PC-3 (cell line): Measurements from ENCODE around the gene TNPO2. TPM values are rescaled to one million over a fixed set of nuclear protein-coding genes. Genes with fewer than 3 reads are reported as not detected.

Source experiments
- ATAC-seq: fragments of 200-7000 bp; cut with Tn5 transposase; 2 replicates; pipeline ENCODE4 v1.9.1; 2020; ENCODE audit warnings: mild to moderate bottlenecking, moderate library complexity
- BruUV-seq: library from RNA; stranded (reverse); fragments of 400-500 nt; replicated peaks from 2 replicates; lab custom pipeline; 2021; lab: Mats Ljungman, UMichigan
- CTCF ChIA-PET: fragments of 300-600 bp; sonication (Branson Sonifier 250); formaldehyde crosslinking; loops from one replicate; lab custom pipeline; 2022; ENCODE audit warnings: antibody characterized with exemption; lab: Charles Lee
- POLR2A ChIA-PET: fragments of 300-600 bp; sonication (Branson Sonifier 250); formaldehyde crosslinking; loops from one replicate; lab custom pipeline; 2022; ENCODE audit warnings: antibody characterized with exemption; ENCODE audit not compliant: unreplicated experiment; lab: Charles Lee
- DNase-seq: peaks from one replicate; pipeline ENCODE4 v3.0.0-alpha.2; 2015
- H2AFZ ChIP-seq: fragments of 300-600 bp; sonication (generic); 2 replicates; pipeline ENCODE4 v1.6.0; 2016; ENCODE audit warnings: antibody characterized with exemption, low read length
- H3F3A ChIP-seq: fragments of 300-600 bp; sonication (generic); one replicate; pipeline ENCODE4 v1.6.0; 2017; ENCODE audit warnings: antibody characterized with exemption, low read length, control low read depth, mild to moderate bottlenecking; ENCODE audit not compliant: unreplicated experiment
- H3K27ac ChIP-seq: fragments of 300-600 bp; sonication (generic); 2 replicates; pipeline ENCODE4 v1.5.1; 2016; ENCODE audit warnings: mild to moderate bottlenecking, low read length
- H3K27me3 ChIP-seq: fragments of 300-600 bp; sonication (generic); 2 replicates; pipeline ENCODE4 v1.6.1; 2016; ENCODE audit warnings: low read length, mixed read lengths
- H3K36me3 ChIP-seq: fragments of 300-600 bp; sonication (generic); 2 replicates; pipeline ENCODE4 v1.6.1; 2016; ENCODE audit warnings: low read depth, mixed run types, low read length, mixed read lengths
- H3K4me1 ChIP-seq: fragments of 300-600 bp; sonication (generic); 2 replicates; pipeline ENCODE4 v1.5.1; 2016; ENCODE audit warnings: low read length; ENCODE audit not compliant: insufficient read depth
- H3K4me2 ChIP-seq: fragments of 300-600 bp; sonication (generic); 2 replicates; pipeline ENCODE4 v1.6.0; 2016; ENCODE audit warnings: low read length
- H3K4me3 ChIP-seq: fragments of 300-600 bp; sonication (generic); 2 replicates; pipeline ENCODE4 v1.5.1; 2016; ENCODE audit warnings: mild to moderate bottlenecking, low read length, mixed read lengths
- H3K79me2 ChIP-seq: fragments of 300-600 bp; sonication (generic); 2 replicates; pipeline ENCODE4 v1.6.1; 2017; ENCODE audit warnings: low read length, mixed read lengths
- H3K9ac ChIP-seq: fragments of 300-600 bp; sonication (generic); 2 replicates; pipeline ENCODE4 v1.6.0; 2016; ENCODE audit warnings: mild to moderate bottlenecking, low read length
- H3K9me2 ChIP-seq: fragments of 300-600 bp; sonication (generic); replicated peaks from 2 replicates; pipeline ENCODE4 v1.6.1; 2016; ENCODE audit warnings: mixed run types, low read length, mixed read lengths
- H3K9me3 ChIP-seq: fragments of 300-600 bp; sonication (generic); 2 replicates; pipeline ENCODE4 v1.6.1; 2016; ENCODE audit warnings: low read length, mixed read lengths
- H4K20me1 ChIP-seq: fragments of 300-600 bp; sonication (generic); 2 replicates; pipeline ENCODE4 v1.6.1; 2016; ENCODE audit warnings: low read length, mixed read lengths
- EZH2 ChIP-seq: fragments of 300-600 bp; sonication (generic); IDR thresholded peaks from one replicate; pipeline ENCODE4 v1.6.1; 2017; ENCODE audit warnings: antibody characterized with exemption, mild to moderate bottlenecking, low read length; ENCODE audit not compliant: unreplicated experiment
- EZH2phosphoT487 ChIP-seq: fragments of 300-600 bp; sonication (generic); IDR thresholded peaks from 2 replicates; pipeline ENCODE4 v1.6.1; 2018; ENCODE audit warnings: mild to moderate bottlenecking, antibody characterized with exemption, low read length, borderline replicate concordance
- intact Hi-C: fragments of 100-400 bp; cut with micrococcal nuclease; formaldehyde crosslinking; loops from 2 replicates; pipeline ENCODE4 v1.9.0; 2023
- total RNA-seq: library from RNA; depleted of rRNA; stranded (reverse); fragments of >200 nt; gene quantifications from 2 replicates; pipeline ENCODE4 v1.2.3, GENCODE V29; 2014
- TF ChIP-seq, protein P1 (sequence below): fragments of 300-600 bp; sonication (generic); conservative IDR thresholded peaks from 2 replicates; pipeline ENCODE4 v1.5.1; 2017; ENCODE audit warnings: antibody characterized with exemption, low read depth, mild to moderate bottlenecking, low read length

The TNPO2 gene
- total RNA-seq, 1 experiment from 2014 or later: 50.6 TPM

DNA sequence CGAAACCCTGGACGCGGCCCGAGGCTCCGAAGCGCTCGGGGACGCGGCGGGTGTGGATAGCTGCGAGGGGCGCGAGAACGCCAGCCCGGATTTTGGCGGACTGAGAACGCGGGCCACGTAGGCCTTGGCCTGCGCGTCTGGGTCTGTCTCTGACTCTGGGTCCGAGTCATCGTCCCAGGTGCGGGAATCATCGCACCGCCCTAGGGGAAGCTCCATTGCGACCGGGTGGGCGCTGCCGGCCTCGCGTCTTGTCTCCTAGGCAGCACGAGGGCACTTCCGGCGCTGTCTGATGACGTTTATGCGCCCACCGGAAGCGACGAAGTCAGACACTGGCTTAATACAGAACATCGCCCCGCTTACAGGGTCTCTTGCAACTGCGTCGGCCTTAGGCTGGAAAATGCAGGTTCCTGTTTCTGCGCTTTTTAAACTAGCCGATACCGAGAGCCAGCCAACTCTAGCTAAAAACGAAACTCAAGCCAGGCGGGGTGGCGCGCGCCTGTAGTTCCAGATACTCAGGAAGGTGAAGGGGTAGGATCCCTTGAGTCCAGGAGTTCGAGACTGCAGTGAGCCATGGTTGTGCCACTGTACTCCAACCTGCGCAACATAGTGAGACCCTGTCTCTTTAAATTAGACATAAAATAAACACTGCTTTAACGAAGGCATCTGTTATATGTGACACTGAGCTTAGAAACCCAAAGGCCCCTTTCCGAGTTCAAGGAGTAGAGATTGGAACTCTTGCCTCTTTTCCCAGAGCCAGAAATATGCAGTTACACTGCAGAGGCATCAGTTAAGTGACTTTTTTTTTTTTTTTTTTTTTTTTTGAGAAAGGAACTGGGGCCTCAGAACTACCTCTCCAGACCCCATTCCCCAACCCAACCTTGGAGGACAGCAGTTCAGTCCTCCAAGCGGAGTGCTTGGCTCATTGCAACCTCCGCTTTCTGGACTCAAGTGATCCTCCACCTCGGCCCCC lies 27.1 kb downstream of the TNPO2 start, which contains the start of gene FBXW9:
FBXW9 (minus strand) TSS at position 266 of the 970 bp plus-strand sequence; CDS start at position 216, 50 bp downstream.
- BruUV-seq: TSS peak; percentile 99
- Histone ChIP-seq H3K36me3 (peaks cover 22% of the 10 kb centered on the region), H3K4me2 (peak within 1 kb of the TSS; percentile 96), H3K9me2 (no peaks in the 10 kb centered on the region), H3K27ac (peak within 1 kb of the TSS; percentile 42), H3F3A (no peaks in the 10 kb centered on the region), H3K4me3 (peak within 1 kb of the TSS; percentile 83), H3K79me2 (peaks cover 14% of the 10 kb centered on the region), H3K9me3 (no peaks in the 10 kb centered on the region), H4K20me1 (no peaks in the 10 kb centered on the region), H3K9ac (peak within 1 kb of the TSS; percentile 82), H3K27me3 (no peaks in the 10 kb centered on the region), H2AFZ (peak within 1 kb of the TSS; percentile 87), H3K4me1 (peaks cover 15% of the 10 kb centered on the region)
- intact Hi-C loops: no loop called here
- DNase-seq (peak; percentile 98), ATAC-seq (peak; percentile 85)
- CTCF ChIA-PET: no interaction called here
- POLR2A ChIA-PET: no interaction called here
- TF ChIP-seq EZH2phosphoT487 (no peak), EZH2 (no peak)
- TF ChIP-seq, protein P1, sequence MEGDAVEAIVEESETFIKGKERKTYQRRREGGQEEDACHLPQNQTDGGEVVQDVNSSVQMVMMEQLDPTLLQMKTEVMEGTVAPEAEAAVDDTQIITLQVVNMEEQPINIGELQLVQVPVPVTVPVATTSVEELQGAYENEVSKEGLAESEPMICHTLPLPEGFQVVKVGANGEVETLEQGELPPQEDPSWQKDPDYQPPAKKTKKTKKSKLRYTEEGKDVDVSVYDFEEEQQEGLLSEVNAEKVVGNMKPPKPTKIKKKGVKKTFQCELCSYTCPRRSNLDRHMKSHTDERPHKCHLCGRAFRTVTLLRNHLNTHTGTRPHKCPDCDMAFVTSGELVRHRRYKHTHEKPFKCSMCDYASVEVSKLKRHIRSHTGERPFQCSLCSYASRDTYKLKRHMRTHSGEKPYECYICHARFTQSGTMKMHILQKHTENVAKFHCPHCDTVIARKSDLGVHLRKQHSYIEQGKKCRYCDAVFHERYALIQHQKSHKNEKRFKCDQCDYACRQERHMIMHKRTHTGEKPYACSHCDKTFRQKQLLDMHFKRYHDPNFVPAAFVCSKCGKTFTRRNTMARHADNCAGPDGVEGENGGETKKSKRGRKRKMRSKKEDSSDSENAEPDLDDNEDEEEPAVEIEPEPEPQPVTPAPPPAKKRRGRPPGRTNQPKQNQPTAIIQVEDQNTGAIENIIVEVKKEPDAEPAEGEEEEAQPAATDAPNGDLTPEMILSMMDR: no peak

DNA sequence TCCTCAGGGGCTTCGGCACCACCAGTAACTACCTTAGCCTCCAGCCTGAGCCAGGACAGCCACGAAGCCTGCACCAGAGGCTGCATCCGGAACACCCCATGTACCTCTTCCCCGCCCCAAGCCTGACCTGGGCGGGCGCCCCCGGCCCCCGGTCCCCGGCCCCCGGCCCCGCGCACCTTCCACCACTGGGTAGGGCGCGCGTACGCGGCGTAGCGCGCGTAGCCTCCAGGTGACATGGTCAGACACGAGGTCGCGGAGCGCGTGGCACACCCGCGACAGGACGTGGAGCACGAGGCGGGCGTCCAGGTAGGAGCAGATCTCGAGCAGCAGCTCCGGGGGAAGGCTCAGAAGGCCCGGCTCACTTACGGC lies 27.8 kb downstream of the TNPO2 start:
- ATAC-seq (peak; percentile 3), DNase-seq (no peak)
- TF ChIP-seq, protein P1: no peak
- TF ChIP-seq EZH2phosphoT487 (no peak), EZH2 (no peak)
- Histone ChIP-seq H3K4me3 (peak overlapping the region; percentile 83), H3K27me3 (no peaks in the 10 kb centered on the region), H3F3A (no peaks in the 10 kb centered on the region), H3K9ac (peak overlapping the region; percentile 82), H2AFZ (peak overlapping the region; percentile 87), H3K79me2 (peaks cover 14% of the 10 kb centered on the region), H3K4me2 (peak overlapping the region; percentile 96), H3K9me3 (no peaks in the 10 kb centered on the region), H3K9me2 (no peaks in the 10 kb centered on the region), H3K36me3 (peaks cover 16% of the 10 kb centered on the region), H3K4me1 (peaks cover 15% of the 10 kb centered on the region), H3K27ac (peak overlapping the region; percentile 42; the same call in 1 of the 2 replicates), H4K20me1 (no peaks in the 10 kb centered on the region)
- no TSS peak for BruUV-seq
- POLR2A ChIA-PET: no interaction called here
- CTCF ChIA-PET: no interaction called here
- intact Hi-C loops: no loop called here

DNA sequence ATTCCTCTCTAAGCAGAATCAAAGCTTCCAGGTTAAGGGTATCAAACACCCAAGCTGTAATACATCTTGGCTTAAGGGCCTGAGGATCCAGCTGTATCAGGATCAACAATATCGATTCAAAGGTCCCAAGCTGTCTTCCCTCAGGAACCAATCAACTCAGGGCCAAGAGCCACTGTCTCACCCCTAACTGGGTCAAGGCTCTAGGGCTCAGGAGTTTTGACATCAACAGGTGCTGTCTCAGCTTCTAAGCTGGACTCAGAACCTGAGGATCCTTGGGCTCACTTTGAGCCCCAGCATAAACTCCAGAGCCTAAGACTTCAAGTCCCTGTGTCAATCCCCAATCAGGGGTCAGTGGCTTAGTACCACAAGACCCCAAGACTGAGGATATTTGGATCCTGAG lies 28.2 kb downstream of the TNPO2 start:
- Histone ChIP-seq H3F3A (no peaks in the 10 kb centered on the region), H3K4me1 (peaks cover 15% of the 10 kb centered on the region), H3K9me3 (no peaks in the 10 kb centered on the region), H4K20me1 (no peaks in the 10 kb centered on the region), H3K4me2 (peak overlapping the region; percentile 96), H3K27me3 (no peaks in the 10 kb centered on the region), H3K79me2 (peaks cover 14% of the 10 kb centered on the region), H3K9ac (peak overlapping the region; percentile 82), H2AFZ (no peak overlapping the region), H3K9me2 (no peaks in the 10 kb centered on the region), H3K4me3 (peak overlapping the region; percentile 83), H3K27ac (no peak overlapping the region), H3K36me3 (peaks cover 11% of the 10 kb centered on the region)
- BruUV-seq: no TSS peak
- TF ChIP-seq EZH2phosphoT487 (no peak), EZH2 (no peak)
- TF ChIP-seq, protein P1: no peak
- DNase-seq (no peak), ATAC-seq (no peak)
- ChIA-PET POLR2A (no interaction called here), CTCF (no interaction called here)
- intact Hi-C loops: no loop called here
